GM21723 (cell line): Measurements from ENCODE around the gene GTPBP6.

Experiments
- ATAC-seq: cut with Tn5 transposase; IDR thresholded peaks from one replicate; pipeline ENCODE4 v1.9.1; 2021; ENCODE audit warnings: mild to moderate bottlenecking, moderate library complexity; ENCODE audit not compliant: unreplicated experiment

Gene GTPBP6, protein sequence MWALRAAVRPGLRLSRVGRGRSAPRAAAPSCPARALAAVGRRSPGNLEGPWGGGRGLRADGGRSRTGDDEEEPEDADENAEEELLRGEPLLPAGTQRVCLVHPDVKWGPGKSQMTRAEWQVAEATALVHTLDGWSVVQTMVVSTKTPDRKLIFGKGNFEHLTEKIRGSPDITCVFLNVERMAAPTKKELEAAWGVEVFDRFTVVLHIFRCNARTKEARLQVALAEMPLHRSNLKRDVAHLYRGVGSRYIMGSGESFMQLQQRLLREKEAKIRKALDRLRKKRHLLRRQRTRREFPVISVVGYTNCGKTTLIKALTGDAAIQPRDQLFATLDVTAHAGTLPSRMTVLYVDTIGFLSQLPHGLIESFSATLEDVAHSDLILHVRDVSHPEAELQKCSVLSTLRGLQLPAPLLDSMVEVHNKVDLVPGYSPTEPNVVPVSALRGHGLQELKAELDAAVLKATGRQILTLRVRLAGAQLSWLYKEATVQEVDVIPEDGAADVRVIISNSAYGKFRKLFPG

DNA sequence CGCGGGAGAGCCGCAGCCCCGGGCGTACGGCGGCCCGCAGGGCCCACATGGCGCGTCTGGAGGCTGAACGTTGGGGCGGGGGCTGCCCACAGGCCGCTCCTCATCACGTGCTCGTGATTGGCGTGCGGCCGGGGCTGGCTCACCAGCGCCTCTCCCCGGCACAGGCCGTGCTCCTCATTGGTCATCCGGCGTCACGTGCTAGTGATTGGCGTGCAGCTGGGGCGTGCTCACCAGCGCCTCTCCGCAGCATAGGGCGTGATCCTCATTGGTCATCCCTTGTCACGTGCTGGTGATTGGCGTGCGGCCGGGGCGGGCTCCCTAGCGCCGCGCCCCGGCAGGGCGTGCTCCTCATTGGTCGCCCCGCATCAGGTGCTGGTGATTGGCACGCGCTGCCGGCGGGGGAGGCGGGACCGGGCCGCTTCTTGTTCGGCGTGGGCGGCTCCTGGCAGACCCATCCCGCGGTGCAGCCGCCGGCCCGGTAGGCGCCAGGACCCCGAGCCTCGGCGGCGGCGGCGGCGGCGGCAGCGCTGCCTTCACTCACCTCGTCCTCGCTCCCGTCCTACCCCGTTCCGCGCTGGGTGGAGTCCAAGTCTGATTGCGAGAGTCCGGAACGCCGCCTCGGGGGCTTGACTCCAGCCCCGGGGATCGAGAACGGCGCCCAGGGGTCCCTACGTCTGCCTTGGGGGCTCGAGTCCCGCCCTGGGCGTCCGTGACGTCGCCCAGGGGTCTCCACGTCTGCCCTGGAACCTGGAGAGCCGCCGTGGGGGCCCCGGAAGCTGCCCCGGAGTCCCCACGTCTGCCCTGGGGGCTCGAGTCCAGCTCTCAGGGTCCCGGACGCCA is at the start of gene GTPBP6:
GTPBP6 (minus strand) TSS at position 58 of the 840 bp plus-strand sequence; CDS start at position 49, 9 bp downstream.
- ATAC-seq, result peak; percentile 81

DNA sequence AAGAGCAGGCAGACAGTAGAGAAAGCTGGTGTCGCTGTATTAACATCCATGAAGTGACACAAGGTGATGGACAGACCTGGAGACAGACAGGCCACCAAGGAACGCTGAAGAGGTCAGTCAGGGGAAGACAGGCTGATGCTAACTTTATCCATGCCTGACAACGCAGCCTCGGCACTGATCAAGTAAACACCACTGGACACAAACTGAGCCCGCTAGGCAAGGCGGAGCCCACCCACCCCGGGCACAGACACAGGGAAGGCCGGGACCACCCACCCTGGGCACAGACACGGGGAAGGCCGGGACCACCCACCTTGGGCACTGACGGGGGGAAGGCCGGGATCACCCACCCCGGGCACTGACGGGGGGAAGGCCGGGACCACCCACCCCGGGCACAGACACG is 49.3 kb upstream of the GTPBP6 start:
- ATAC-seq, result no peak

DNA sequence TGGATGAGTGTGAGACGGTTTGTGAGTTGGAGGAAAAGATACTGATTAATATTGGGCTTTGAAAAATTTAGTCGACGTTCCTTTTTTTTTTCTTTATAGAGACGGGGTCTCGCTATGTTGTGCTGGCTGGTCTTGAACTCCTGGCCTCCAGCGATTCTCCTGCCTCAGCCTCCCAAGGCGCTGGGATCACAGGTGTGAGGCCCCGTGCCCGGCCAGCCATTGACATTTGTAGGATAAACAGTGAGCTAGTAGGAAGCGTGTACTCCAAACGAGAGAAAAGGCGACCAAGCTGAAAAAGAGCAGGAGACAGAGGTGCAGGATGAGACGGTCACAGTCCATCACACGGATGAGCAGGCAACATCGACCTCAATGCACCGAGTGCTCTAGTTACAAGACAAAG is 48.8 kb upstream of the GTPBP6 start:
- no peak for ATAC-seq

DNA sequence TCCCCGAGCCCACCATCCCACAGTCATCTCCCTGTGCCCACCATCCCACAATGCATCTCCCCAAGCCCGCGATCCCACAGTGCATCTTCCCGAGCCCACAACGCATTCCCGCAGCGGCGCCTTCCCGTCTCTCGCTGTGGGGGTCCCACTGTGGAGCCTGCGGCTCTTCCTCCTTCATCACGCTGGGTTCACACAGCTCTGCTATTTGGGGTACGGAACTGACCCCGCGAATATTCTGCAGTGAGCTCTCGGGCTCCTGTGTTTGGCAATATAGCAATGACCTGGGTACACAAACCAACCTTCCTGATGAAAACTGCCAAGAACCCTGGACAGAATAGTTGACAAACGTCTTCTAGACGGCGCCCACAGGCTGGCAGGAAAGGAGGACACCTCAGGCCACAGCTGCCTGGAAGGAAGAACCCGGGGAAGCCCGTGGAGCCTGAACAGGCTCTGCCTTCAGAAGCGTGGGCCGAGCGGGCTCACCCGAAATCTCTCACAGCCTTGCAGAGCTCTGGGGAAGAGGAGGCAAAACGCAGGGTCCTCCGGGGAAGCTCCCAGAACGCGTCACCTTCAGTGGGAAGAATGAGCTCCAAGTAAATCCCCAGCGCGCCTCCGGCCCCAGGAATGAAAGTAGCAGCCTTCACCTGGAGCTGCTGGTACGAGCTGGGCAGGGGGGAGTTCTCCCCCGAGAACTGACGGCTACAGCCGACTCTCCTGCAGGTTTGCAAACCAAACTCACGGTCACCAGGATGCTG is 45.2 kb upstream of the GTPBP6 start:
- no peak for ATAC-seq

DNA sequence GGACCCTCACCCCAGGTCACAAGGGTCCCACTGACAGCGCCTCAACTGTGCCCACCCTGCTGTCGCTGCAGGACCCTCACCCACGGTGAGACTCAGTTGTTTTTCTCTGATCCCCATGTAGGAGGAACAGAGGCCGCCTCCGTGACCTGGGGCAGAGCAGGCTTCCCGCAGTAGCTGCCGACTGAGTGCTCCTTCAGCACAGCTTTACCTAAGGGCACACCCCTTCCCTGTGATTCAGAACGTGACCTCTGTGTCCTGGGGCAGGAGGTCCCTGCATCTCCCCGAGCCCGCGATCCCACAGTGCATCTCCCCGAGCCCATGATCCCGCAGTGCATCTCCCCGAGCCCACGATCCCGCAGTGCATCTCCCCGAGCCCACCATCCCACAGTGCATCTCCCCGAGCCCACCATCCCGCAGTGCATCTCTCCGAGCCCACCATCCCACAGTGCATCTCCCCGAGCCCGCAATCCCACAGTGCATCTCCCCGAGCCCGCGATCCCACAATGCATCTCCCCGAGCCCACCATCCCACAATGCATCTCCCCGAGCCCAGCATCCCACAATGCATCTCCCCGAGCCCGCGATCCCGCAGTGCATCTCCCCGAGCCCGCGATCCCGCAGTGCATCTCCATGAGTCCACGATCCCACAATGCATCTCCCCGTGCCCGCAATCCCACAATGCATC is 44.5 kb upstream of the GTPBP6 start:
- no peak for ATAC-seq

DNA sequence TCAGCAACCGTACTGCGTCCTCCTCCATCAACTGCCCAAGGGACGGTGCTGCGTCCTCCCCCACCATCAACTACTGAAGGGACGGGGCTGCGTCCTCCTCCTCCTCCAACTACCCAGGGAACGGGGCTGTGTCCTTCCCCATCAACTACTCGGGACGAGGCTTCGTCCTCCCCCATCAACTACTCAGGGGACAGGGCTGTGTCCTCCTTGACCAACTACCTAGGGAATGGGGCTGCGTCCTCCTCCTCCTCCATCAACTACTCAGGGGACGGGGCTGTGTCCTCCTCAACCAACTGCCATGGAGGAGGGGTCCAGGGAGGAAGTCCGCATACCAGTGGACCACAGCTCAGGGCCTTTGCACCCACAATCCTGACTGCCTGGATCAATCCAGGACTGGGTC is 43.8 kb upstream of the GTPBP6 start:
- no peak for ATAC-seq

DNA sequence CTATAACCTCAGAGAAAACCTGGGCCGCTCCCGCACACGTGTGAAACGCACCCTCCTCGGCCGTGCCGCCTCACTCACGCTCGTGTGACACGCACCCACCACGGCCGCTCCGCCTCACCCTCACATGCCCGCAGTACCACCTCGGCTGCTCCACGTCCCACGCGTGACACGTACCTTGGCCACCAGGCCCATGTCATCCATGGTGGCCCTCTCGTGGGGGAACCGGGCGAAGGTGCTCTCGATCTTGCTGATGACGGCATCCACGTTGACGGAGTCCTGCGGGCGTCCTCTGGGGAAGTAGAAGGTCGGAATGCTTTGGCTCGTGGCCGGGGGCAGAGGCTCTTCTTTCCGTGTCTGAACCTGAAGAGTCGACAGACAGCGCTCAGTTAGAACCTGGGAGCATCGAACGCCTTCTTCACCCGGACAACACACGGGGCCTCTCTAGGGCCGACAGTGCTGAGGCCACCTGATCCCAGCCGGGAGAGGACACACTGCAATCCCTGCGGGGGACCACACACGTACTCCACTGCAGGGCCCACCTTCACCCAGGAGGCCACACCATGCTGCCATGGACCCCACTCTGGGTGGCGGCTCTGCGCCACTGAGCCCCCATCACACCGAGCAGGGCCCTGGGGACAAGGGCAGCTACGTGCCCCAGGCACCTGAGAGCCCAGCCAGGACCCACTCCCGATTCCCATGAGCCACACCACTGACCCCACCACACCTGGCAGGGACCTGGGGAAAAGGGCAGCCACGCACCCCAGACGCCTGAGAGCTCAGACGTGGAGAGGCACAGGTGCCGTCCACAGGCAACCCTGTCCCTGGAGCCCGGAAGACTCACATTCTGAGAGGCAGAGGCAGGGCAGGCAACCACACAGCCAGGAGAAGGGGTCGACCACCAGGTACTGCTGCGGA is 42.9 kb upstream of the GTPBP6 start:
- no peak for ATAC-seq

DNA sequence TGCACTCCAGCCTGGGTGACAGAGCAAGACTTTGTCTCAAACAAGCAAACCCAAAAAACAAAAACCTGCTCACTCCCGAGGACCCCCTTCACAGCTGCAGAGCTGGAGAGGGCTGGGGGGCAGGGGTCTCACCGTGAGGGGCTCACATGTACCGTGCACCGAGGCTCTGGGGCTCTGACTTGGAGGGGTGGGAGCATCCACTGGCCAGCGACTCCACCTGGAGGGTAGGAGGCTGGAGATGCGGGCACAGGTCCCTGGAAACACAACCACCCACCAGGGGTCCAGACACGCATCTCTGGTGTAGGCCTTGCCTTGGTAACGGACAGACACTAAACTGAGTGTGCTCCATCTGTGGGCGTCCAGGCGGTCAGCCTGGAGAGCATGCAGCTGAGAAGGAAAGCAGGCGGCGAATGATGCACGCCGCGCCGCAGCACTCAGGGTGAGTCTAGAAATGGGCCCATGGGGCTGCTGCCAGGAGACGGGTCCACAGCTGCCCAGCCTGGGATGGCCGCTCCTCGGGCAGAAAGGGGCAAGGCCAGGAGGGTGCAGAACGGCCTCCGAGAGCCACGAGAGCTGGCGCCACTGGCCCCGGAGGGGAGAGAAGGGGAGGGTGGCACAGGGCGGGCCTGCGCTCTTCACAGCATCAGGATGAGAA is 42.0 kb upstream of the GTPBP6 start:
- ATAC-seq, result no peak

DNA sequence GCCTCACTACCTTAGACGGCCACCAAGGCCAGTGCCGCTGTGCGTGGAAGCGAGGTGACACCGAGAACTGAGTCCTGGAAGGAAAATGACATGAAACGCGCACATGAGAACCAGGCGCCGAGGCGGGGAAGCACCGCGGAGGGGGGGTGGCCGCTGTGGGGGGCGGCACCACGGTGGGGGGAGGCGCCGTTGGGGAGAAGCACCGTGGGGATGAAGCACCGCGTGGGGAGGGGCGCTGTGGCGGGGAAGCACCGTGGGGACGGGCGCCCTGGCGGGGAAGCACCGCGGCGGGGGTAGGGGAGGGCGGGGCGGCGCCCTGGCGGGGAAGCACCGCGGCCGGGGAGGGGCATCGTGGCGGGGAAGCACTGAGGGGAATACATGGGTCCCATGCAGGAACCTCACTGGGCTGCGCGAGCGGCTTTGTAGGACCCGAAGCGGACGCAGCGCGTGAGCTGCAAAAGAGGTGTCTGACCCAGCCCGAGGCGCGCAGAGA is 40.1 kb upstream of the GTPBP6 start:
- ATAC-seq, result no peak

DNA sequence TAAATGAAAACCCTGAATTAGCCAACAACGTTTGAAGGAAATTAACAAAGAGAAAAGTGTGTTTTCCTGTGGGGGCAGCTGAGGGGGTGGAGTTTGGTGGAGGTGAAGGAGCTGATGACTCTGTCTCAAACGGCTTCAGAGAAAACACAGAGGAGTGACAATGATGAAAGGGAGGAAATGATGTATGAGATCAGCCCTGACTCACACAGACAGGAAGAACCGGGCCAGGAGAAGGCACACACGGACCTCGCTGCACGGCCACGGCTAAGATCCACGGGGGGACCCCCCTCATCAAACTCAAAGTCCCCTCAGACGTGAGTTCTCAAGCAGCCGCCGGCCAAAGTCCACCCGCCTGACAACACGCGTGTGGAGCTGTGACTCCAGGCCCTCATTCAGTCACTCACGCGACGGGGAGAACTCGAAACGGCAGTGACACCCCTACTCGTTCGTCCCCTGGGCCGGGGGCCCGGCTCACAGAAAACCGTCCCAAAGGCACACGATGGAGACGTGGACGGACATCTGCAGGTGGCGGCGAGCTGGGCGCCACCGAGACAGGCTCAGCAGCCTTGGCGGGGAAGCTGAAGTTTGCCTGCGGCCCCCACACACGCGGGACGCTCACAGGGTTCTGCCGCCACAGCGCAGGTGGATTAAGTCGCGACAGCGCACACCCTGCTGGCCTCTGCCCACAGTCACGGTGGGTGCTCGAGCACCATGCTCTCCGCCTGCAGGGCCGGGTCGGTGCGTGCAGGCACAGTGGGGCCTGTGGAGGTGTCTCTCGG is 39.3 kb upstream of the GTPBP6 start:
- ATAC-seq, result no peak

DNA sequence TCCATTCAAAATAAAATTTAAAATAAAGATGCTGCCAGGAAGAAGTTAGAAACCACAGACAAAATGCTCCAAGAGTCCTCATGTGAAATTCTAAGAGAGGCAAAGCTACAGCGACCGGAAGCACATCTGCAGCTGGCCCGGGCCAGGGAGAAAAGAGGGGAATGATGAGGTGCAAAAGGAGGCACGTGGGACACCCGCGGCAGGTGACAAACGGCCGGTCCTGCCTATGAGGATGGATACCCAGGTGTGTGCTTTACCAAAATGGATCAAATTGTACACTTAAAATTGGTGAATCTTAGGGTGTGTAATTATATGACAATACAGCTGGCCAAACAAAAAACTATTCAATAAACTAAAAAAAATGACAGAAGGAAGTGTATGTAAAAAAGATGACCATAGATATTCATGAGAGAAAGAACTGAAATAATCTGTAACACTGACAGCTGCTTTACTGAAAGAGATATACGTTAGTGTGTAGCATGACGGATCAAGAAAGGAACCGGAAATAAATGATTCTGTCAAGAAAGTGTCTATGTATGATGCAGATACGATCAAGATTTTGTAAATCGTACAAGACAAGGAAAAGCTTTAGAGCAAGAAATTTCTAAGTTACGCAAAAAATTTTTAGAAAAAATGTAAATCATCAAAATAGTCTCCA is 38.6 kb upstream of the GTPBP6 start:
- ATAC-seq, result no peak

DNA sequence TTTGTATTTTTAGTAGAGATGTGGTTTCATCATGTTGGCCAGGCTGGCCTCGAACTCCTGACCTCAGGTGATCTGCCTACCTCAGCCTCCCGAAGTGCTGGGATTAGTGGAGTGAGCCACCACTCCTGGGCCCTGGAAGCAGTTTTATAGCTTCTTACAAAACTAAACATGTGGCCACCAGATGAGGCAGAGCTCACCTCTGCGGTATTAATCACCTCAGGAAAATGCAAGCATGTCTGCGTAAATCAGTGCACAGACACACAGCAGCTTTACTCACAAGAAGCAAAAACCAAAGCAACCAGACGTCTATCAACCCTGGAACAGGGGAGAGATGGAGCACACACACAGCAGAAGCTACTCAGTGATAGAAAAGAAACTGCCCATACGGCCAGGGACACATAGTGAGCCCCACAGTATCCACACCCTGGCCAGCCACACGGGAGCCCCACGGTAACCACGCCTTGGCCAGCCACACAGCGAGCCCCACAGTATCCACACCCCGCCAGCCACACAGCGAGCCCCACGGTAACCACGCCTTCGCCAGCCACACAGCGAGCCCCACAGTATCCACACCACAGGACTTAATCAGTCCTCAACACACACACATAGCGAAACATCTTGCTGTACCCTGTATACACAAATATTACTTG is 37.9 kb upstream of the GTPBP6 start:
- no peak for ATAC-seq

DNA sequence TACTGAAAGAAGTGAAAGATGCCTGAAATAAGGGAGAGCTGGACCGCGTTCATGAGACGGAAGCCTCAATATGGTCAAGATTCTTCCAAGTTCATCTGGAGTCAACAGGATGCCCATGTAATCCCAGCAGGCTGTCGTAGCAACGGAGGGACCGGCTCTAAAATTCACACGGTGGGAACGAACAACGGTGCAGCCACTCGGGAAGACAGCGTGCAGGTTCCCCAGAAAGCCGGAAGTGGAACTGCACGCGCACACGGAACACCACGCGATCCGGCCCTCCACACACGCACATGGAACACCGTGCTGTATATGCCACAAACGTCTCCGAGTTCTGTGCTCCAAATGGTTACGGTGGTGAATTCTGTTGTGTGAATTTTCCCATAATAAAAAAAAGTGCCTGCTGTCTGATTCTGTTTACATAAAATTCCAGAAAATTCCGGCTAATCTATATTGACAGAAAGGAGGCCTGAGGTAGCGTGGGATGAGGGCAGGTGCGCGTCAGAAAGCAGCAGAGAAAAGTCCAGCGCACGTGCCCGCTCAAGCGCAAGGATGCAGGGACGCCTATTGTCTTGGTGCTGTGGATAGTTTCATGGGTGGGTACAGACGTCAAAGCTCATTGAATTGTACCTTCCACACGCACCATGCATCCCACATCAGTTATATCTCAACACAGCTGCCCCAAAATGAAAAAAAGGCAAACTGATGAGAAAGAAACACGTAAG is 36.9 kb upstream of the GTPBP6 start:
- no peak for ATAC-seq

DNA sequence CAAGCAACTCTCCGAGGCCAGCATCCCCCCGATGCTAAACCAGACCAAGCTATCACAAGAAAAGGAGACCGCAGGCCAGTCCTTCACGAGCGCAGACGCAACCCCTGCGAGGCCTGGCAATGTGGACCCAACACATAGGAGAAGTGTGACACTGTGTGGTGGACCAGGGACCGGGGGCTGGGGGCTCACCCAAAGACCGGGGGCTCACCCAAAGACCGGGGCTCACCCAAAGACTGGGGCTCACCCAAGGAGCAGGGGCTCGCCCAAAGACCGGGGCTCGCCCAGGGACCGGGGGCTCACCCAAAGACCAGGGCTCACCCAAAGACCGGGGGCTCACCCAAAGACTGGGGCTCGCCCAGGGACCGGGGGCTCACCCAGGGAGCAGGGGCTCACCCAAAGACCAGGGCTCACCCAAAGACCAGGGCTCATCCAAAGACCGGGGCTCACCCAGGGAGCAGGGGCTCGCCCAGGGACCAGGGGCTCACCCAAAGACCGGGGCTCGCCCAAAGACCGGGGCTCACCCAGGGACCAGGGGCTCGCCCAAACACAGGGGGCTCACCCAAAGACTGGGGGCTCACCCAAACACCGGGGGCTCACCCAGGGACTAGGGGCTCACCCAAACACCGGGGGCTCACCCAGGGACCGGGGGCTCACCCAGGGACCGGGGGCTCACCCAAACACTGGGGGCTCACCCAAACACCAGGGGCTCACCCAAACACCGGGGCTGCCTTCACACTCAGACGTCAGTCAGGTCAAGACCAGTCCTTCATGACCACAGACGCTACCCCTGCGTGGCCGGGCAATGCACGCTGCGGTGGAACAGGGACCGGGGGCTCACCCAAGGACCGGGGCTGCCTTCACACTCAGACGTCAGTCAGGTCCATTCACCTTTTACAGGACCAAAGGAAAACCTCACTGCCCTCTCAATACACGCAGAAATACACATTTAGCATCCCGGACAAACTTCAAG is 35.3 kb upstream of the GTPBP6 start:
- no peak for ATAC-seq

DNA sequence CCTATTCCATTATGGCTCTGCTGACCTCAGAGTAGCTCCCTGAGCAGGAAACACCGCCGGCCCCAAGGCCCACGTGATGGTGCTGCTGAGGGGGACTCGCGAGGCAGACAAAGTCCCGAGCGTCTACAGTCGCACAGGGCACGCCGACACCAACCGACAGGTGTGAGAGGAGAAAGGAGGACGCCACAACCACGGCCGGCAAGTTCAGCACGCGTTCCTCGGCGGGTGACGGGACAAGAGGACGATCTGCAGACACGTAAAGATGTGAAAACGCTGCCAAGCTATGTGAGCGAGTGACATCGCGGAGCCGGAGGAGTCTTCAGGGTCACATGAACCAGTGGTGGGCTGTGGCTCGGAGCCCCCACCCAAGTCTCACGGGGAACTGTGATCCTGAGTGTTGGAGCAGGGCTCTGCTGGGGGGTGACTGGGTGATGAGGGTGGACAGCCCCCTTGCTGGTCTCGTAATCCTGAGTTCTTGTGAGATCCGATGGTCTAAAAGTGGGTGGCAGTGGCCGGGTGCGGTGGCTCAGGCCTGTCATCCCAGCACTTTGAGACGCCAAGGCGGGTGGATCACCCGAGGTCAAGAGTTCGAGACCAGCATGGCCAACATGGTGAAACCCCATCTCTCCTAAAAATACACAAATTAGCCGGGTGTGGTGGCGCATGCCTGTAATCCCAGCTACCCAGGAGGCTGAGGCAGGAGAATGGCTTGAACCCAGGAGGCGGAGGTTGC is 34.2 kb upstream of the GTPBP6 start:
- no peak for ATAC-seq
